ENCODE data around the gene SLF2. TPM values are rescaled to one million over a fixed set of nuclear protein-coding genes. Genes with fewer than 3 reads are reported as not detected.

The SLF2 gene
- total and polyA plus RNA-seq, 4 donors, result 4.0 to 18.8 (median 12.1) TPM

- TF ChIP-seq JUND (IDR thresholded peaks at IDR 0.05) (no peak), ATF3 (IDR thresholded peaks at IDR 0.05) (no peak)
Observed at GRCh38 chr10:100979791-100980272, 67.1 kb downstream of the SLF2 start (continued).

GRCh38 chr10:100980311-100980710 lies 67.5 kb downstream of the SLF2 start:
- Histone ChIP-seq H3K27ac (ENCODE audit: low read depth in 1 of 2, low read length in 2 of 2) (no peak overlapping the region), H3K27me3 (ENCODE audit: control insufficient read depth in 4 of 4, insufficient read depth in 4 of 4, low read length in 3 of 4) (no peaks in the 10 kb centered on the region), H3K9me3 (ENCODE audit: control insufficient read depth in 4 of 4, low read length in 3 of 4) (no peaks in the 10 kb centered on the region), H3K4me1 (ENCODE audit: control insufficient read depth in 4 of 4, insufficient read depth in 4 of 4, low read length in 3 of 4) (peaks cover 0 to 4% (median under 1%) of the 10 kb centered on the region in 4 donors), H3K4me3 (ENCODE audit: low read depth in 1 of 3, low read length in 3 of 3) (no peak overlapping the region), H3K9ac (ENCODE audit: low read depth in 1 of 2, low read length in 2 of 2) (no peak overlapping the region), H3K36me3 (ENCODE audit: control insufficient read depth in 4 of 4, insufficient read depth in 3 of 4, low read depth in 1 of 4, low read length in 3 of 4) (peaks cover 6 to 55% (median 27%) of the 10 kb centered on the region in 4 donors)
- DNase-seq (ENCODE audit: low spot score), result no peak
- TF ChIP-seq EGR1 (IDR thresholded peaks at IDR 0.05; ENCODE audit: low read depth in 2 of 2) (no peak), ATF3 (IDR thresholded peaks at IDR 0.05) (no peak), HNF4G (IDR thresholded peaks at IDR 0.05) (no peak), HNF4A (conservative IDR thresholded peaks at IDR 0.05) (no peak), FOXA1 (IDR thresholded peaks at IDR 0.05) (no peak), JUND (IDR thresholded peaks at IDR 0.05) (no peak), YY1 (IDR thresholded peaks at IDR 0.05) (no peak), TAF1 (conservative IDR thresholded peaks at IDR 0.05) (no peak), REST (IDR thresholded peaks at IDR 0.05) (no peak), FOXA2 (IDR thresholded peaks at IDR 0.05) (no peak), CTCF (IDR thresholded peaks at IDR 0.05; ENCODE audit: low read depth, low read length, missing input control) (no peak), GABPA (IDR thresholded peaks at IDR 0.05 in 1 of 2, conservative IDR thresholded peaks at IDR 0.05 in 1 of 2) (no peak), ZBTB33 (IDR thresholded peaks at IDR 0.05) (no peak), NR2F2 (IDR thresholded peaks at IDR 0.05) (no peak), RAD21 (IDR thresholded peaks at IDR 0.05) (no peak), MAX (IDR thresholded peaks at IDR 0.05) (no peak), SP1 (IDR thresholded peaks at IDR 0.05) (no peak), RXRA (IDR thresholded peaks at IDR 0.05) (no peak)
- 93% methylated on average over 2 of the region's 2 CpGs for WGBS

All from liver (tissue), 9 donors.